RWPE1 (cell line): ENCODE data around the gene CCDC69.
"Not testable (repeated sequence)": the region's sequence is repeated elsewhere in the genome, so short reads cannot be mapped to it uniquely, and the experiment has no call there.

Experiments used
- CTCF ChIA-PET: fragments of 350-600 bp; sonication (Branson Sonifier 250); formaldehyde crosslinking; extraction: SDS; loops from one replicate; lab custom pipeline; 2021; lab: Yijun Ruan, JAX
- POLR2A ChIA-PET: fragments of 400-600 bp; formaldehyde crosslinking; extraction: SDS; loops from one replicate; lab custom pipeline; 2020; ENCODE audit warnings: antibody characterized with exemption; ENCODE audit not compliant: low non-redundant PET; lab: Yijun Ruan, JAX
- DNase-seq: peaks from one replicate; pipeline ENCODE4 v3.0.0; 2012; ENCODE audit warnings: low spot score
- H3K27ac ChIP-seq: fragments of 450-650 bp; 2 replicates; pipeline ENCODE4 v1.5.1; 2017
- CTCF ChIP-seq: fragments of 450-650 bp; conservative IDR thresholded peaks from 2 replicates; pipeline ENCODE4 v1.5.1; 2017; ENCODE audit warnings: low read depth, mild to moderate bottlenecking

CCDC69 gene

GRCh38 chr5:151262532-151262931 is 38.6 kb upstream of the CCDC69 start:
- peak overlapping the region; percentile 91 for H3K27ac ChIP-seq
- TF ChIP-seq CTCF, result no peak
- no peak for DNase-seq
- POLR2A ChIA-PET, result interaction anchor here (1.8 kb wide), 1 partner anchor 9 kb away, joined by 6 read pairs; the partner anchor contains the start of gene GM2A
- CTCF ChIA-PET, result interaction anchor here (0.8 kb wide), 1 partner anchor 15 kb away, joined by 3 read pairs; no protein-coding TSS in a partner anchor

GRCh38 chr5:151259931-151260330 is 36.0 kb upstream of the CCDC69 start:
- DNase-seq, result no peak
- CTCF ChIA-PET, result interaction anchor here (0.9 kb wide), 1 partner anchor 21 kb away, joined by 3 read pairs; no protein-coding TSS in a partner anchor

GRCh38 chr5:151258816-151259215 is 34.9 kb upstream of the CCDC69 start:
- CTCF ChIA-PET, result interaction anchor here (0.6 kb wide), 1 partner anchor 32 kb away, joined by 10 read pairs; no protein-coding TSS in a partner anchor
- POLR2A ChIA-PET, result no interaction called here
- DNase-seq, result no peak
- peak overlapping the region; percentile 83 for H3K27ac ChIP-seq
- no peak for TF ChIP-seq CTCF

More at GRCh38 chr5:151259931-151260330, 36.0 kb upstream of the CCDC69 start:
- TF ChIP-seq CTCF, result no peak
- 0 out of 2 replicates have a peak overlapping the region, but pooled peaks have one; percentile 2 for H3K27ac ChIP-seq
- POLR2A ChIA-PET, result no interaction called here

- POLR2A ChIA-PET, result no interaction called here
- H3K27ac ChIP-seq, result peak overlapping the region; percentile 83
- no peak for TF ChIP-seq CTCF
- no peak for DNase-seq
- CTCF ChIA-PET, result interaction anchor here (0.6 kb wide), 1 partner anchor 32 kb away, joined by 10 read pairs; no protein-coding TSS in a partner anchor
Observed at GRCh38 chr5:151258201-151258611, 34.3 kb upstream of the CCDC69 start.

- ChIA-PET POLR2A (no interaction called here), CTCF (no interaction called here)
- DNase-seq, result peak; percentile 95
- H3K27ac ChIP-seq, result peak overlapping the region; percentile 83
- no peak for TF ChIP-seq CTCF
Observed at GRCh38 chr5:151257731-151258181, 33.9 kb upstream of the CCDC69 start.

- no peak for TF ChIP-seq CTCF
- CTCF ChIA-PET, result no interaction called here
- no peak for DNase-seq
- no peak overlapping the region for H3K27ac ChIP-seq
- POLR2A ChIA-PET, result no interaction called here
Observed at GRCh38 chr5:151255621-151256286, 31.9 kb upstream of the CCDC69 start.

- DNase-seq, POLR2A ChIA-PET, CTCF ChIA-PET: not testable (repeated sequence)
- H3K27ac ChIP-seq, result peak overlapping the region; percentile 73
Observed at GRCh38 chr5:151254990-151255389, 31.1 kb upstream of the CCDC69 start.
